ENCODE results near the gene MAPKAP1.

Gene MAPKAP1

GRCh38 chr9:125427556-125427955 is 279.5 kb downstream of the MAPKAP1 start:
- no peak for DNase-seq

DNA sequence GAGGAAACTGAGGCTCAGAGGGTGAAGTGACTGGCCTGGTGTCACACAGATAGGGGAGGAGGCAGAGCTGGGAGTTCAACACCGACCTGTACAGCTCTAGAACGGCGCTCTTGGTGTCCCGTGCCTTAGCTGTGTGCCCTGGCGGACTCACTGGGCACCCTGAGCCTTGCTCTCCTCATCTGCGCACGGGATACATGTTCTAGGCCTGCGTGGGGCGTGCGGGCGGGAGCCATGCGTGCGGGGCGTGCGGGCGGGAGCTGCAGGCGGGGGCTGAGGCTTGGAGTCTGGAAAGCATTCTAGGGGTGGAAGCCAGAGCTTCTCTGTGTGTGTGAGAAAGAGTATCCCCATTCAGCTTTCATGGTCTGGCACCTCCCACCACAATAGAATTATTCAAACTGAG is 280.1 kb downstream of the MAPKAP1 start:
- no peak for DNase-seq

DNA sequence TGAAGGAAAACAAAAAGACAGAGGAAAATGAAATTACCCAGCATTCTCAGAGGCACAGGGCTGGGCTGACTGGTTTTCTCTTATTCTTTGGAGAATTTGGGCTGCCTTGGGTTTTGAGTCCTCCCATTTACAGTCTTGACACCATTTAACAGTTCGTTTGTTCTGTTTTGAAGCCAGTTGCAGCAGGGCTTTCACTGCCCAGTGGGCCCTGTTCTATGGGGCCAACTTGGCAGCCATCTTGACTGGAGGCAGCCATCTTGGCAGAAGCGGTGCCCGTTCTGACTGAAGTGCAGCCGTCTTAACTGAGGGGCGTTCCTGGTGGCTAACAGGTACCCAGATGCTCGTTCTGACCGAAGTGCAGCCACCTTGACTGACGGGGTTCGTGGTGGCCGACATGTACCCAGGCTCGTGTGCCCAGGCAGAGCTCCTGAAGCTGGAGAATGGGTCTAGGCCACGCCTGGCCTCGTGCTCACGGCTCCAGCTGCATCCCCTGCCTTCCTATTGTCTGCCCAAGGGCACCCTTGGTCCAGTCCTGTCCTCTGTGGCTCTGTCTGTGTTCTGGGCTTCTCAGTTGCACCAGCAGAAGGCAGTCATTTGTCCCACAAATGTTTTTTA is 281.0 kb downstream of the MAPKAP1 start:
- no peak for DNase-seq

DNA sequence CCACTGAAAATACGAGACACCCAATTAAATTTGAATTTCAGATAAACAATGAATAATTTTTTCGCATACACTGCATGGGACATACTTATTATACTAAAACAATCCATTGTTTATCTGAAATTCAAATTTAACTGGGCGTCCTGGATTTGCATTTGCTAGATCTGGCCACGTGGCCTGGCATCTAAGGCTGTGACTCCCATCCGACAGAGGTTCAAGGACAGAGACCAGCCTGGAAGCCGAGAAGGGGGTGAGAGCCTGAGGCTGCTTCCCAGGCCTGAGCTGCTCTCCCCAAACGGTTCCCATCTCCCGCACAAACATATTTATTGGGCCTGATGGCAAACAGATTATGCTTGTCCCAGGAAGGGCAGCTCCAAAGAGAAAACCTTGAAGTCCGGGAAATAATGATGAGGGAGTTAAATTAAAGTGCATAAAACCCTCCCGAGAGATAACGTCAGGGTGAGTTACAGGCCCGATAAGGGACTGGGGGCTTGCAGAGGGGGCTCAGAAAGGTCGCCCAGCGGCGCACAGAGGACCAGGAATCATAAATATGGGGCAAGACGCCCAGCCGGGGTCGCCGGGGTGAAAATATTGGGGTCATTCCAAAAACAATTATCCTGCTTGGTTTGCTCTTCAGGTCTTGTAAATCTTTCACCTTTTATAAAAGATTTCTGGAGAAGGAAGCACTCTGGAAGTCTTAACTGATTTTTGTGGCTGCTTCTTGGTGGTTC is 281.7 kb downstream of the MAPKAP1 start:
- DNase-seq, result no peak

- no peak for DNase-seq
Observed at GRCh38 chr9:125423964-125424363, 283.0 kb downstream of the MAPKAP1 start.

DNA sequence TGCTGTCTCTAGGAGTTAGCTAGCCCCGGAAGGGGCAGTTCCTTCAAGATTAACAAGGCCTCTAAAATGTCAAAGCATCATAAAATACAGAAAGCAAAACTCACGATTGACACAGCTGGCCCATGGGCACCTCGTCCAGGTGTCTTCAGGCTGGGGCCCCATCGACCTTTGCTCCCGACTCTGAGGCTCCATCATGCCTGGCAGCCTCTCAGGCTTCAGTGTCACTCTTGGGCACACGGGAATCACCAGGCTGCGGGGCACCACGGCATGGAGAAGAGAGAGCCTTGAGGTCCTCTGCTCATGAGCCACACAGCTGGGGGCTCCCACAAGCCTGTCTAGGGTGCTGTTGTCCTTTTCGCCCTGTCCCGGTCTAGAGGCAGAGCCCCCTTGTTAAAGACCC is 284.2 kb downstream of the MAPKAP1 start:
- DNase-seq, result no peak

- no peak for DNase-seq
Observed at GRCh38 chr9:125421591-125422181, 285.3 kb downstream of the MAPKAP1 start.

DNA sequence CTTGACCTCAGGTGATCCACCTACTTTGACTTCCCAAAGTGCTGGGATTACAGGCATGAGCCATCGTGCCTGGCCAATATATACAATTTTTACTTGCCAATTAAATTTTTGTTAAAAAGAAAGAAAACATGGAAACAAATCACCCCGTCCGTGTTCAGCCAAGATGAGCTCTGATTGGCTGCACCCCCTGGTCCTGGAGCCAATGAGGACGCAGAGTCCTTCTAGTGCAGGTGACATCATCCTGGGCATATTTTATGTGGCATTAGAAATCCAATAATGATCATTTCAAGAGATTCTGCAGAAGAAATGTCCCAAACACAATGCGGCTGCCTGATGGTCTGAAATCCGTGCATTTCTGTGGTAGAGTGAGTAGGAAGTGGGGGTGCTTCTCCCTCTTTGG is 285.8 kb downstream of the MAPKAP1 start:
- DNase-seq, result no peak

DNA sequence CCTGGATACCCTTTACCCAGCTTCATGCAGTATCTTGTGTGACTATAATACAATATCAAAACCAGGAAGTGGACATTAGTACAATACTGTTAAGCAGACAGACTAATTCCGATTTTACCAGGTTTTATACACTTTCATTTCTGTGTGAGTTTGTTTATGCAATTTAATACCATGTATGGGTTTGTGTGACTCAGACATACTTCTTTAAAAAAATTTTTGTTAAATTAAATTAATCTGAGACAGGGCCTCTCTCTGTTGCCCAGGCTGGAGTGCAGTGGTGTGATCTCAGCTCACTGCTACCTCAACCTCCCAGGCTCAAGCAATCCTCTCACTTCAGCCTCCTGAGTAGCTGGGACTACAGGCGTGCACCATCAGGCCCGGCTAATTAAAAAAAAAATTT is 288.6 kb downstream of the MAPKAP1 start:
- DNase-seq, result no peak

DNA sequence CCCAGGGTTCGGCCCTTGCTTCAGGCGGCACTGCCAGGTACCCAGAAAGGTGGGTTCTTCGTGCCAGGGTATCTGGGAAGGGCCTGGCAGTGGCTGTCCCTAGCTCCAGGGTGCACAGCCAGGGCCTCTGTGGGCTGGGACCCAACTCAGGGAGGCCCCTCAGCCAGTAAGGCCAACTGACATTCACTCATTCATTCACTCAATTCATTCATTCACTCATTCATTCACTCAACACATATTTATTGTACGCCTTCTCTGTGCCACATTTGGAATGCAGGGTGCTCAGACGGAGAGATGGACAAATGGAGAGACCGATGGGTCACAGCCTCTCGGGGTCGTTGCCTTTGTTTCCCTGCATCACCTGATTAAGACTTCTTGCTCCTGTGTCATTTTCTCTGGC is 290.5 kb downstream of the MAPKAP1 start:
- no peak for DNase-seq

DNA sequence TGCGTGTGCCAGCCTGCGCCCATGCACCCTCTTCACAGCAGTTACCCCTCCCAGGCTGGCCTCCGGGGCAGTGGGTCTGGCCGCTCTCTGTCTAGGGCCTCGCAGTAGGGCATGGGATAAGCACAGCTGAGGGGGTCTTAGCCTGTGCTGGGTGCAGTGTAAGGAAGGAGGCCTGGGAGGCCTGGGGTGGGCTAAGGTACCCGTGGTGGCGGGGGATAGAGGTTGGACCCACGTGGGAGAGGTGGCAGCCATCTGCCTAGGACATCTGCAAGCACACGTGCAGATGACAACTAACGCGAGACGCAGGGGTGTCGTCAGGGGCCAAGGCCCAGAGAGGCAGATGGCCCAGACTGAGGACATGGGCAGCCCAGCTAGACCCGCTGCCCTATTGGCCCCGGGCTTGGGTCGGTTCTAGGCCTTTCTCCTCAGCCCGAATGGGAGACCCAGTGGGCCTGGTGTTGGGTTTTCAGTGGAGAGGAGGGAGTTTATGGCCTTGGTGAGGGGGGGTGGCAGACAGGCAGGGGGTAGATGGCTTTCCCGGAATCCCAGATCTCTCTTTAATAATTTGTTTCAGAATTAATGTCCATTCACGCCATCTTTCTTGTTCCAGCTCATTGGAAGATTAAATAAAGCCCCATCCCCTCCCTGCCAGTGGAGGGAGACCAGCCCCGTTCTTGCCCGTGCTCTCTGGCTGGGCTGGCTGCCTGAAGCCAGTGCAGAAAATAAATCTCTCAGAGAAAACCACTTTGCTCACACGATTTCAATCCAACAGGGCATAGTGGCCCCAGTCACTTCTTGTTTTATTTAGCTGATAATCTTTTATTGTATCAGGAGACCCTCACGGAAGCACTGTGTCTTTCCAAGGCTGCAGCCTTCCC is 291.2 kb downstream of the MAPKAP1 start:
- DNase-seq, result no peak

- DNase-seq, result no peak
Observed at GRCh38 chr9:125413579-125413978, 293.4 kb downstream of the MAPKAP1 start.

DNA sequence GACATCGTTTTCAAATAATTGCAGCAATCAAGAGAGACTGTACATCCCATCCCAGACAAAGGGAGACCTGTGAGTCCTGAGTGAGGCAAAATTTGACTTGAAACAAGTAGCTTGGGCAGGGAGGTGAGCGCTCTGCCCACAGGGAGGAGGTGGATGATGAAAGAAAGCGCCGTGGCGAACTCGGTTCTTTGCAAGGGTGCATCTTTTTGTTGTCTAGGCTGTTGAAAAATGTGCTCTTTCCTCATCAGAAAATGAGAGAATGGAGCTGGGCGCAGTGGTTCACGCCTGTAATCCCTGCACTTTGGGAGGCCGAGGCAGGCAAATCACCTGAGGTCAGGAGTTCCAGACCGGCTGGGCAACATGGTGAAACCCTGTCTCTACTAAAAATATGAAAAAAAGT is 294.8 kb downstream of the MAPKAP1 start:
- DNase-seq, result no peak

GRCh38 chr9:125411171-125411756 is 295.7 kb downstream of the MAPKAP1 start:
- no peak for DNase-seq

DNA sequence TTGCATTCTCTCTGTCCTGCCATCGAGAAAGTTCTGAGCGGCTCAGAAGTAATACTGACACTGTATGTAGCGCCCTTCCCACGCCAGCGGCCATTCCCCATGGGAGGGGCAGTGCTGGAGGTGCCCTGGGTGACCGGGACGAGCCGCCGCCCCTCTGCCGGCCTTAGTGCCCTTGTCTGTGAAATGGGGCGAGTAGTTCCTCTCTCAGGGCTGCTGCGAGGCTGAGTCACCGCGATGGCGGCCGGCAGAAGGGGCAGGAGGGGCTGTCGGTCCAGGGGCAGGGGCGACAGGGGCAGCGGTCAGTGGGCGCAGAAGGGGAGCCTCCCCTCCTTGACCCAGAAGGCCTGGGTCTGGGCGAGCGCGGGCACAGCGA is 296.5 kb downstream of the MAPKAP1 start:
- DNase-seq, result no peak

DNA sequence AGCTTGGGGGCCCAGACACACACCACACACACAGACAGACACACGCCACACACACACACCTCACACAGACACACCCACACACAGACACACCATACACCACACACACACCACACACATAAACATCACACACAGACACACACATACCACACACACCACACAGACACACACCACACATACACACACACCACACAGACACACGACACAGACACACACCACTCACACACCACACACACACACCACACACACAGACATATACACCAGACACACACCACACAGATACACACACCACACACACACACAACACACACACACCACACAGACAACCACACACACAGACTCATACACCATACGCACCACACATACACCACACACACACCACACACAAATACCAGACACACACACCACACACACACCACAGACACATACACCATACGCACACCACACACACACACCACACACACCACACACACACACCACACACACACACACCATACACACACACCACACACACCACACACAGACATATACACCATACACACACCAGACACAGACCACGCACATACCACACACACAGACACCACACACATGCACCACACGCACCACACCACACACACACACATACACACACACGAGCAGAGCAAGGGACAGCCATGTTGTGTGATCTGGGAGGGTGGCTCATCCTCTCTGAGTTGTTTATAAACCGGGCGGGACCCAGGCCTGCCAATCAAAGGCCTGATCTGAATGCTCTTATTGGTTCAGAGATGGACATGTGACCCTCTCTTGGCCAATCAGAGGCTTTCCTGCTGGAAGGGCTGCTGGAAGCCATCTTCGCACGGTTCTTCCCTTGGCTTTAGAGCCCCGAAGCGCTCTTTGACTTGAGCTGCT is 297.1 kb downstream of the MAPKAP1 start:
- DNase-seq, result peak; percentile 54 to 63

- peak; percentile 39 to 42 for DNase-seq
Observed at GRCh38 chr9:125409217-125409636, 297.8 kb downstream of the MAPKAP1 start.

GRCh38 chr9:125407974-125408900 is 298.8 kb downstream of the MAPKAP1 start:
- peak; percentile 87 to 89 for DNase-seq

DNA sequence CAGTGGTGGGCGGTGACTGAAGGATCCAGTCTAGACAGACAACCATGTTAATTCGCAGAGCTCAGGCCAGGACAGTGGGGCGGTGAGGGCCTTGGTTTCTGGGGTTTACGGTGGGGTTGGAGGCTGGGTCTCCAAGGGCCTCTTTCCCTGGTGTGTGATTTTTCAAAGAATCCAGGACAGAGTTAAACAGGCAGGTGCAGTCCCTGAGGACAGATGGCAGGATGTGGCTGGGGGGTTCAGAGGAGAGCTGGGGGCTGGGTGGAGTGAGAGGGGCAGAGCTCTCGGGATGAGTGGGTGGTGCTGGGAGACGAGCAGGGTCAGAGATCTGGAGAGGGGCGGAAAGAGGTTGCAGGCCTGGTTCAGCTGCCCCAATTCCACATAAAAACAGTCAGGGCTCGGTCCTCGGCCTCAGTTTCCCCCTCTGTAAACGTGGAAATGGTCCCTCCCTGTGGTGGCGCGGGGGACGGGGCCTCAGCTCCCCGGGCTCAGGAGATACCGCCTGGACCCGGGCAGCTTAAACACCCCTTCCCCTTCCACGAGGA is 299.5 kb downstream of the MAPKAP1 start:
- DNase-seq, result no peak

GRCh38 chr9:125406810-125407087 is 300.3 kb downstream of the MAPKAP1 start:
- no peak for DNase-seq

All from activated T-cell treated with anti-CD3 and anti-CD28 coated beads, Interleukin-2, amount 50 U/mL, for 48 hours (primary cell).